Ecto neural progenitor cell (in vitro differentiated cells): ENCODE data around the gene FRMD4A.
"Not testable (repeated sequence)": the region's sequence is repeated elsewhere in the genome, so short reads cannot be mapped to it uniquely, and the experiment has no call there.

Experiments
- DNase-seq: peaks from one replicate; pipeline ENCODE4 v3.0.0-alpha.2; 2018; ENCODE audit warnings: low spot score

Gene FRMD4A

GRCh38 chr10:13851906-13852305 lies 478.8 kb downstream of the FRMD4A start:
- DNase-seq = no peak

- DNase-seq = no peak
Measured at GRCh38 chr10:13848520-13849445, 481.9 kb downstream of the FRMD4A start.

DNA sequence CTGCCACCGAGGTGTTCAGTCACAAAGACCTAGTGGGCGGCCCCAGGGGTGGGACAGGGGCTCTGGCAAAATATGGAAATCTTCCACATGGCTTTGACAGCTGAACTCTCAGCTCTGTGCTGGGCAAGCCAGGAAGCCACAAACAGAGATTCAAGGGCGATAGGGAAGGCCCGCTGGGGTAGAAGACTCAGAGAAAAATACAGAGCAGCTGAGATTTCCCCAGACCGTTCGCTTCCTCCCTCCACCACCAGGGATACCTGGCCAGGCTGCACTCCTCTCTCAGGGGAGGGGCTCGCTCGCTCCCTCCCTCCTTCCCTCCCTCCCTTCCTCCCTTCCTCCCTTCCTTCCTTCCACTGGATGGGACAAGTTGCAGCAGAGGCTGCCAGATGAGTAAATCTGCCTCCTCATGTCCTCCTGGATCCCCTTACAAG lies 483.5 kb downstream of the FRMD4A start:
- no peak for DNase-seq

DNA sequence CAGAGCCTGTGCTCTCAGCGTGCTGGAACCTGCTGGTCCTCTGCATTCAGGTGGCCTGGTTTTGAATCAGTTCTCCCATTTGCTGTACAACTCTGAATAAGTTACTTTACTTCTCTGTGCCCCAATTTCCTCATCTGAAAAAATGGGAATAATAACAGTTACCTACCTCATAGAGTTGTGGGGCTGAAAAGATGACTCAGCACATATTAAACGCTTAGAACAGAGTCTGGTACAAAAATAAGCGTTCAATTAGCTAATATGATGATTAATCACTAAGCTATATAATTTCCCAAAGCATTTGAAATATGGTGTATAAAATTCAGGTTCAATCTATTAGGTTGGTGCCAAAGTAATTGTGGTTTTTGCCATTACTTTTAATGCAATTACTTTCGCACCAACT lies 484.8 kb downstream of the FRMD4A start:
- DNase-seq = no peak

- DNase-seq = no peak
Measured at GRCh38 chr10:13844651-13845050, 486.1 kb downstream of the FRMD4A start.

DNA sequence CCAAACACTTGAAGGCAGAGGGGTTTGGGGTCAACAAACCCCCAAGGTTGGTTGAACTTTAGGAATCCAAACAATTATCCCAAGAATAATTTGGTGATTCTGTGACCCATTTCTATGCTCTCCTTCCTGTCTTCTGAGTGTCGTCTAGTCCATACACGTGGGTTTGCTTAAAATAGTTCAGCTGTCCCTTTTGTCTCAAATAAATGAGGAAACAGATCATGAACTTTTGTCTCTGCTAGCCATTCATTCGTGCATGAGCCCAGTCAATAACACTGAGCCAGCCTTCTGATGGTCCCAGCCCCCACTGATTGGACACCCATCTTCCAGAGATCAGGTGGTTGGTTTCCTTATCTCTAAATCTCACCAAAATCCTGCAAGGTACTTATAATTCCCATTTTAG lies 488.6 kb downstream of the FRMD4A start:
- no peak for DNase-seq

GRCh38 chr10:13840036-13840435 lies 490.7 kb downstream of the FRMD4A start:
- DNase-seq = no peak

DNA sequence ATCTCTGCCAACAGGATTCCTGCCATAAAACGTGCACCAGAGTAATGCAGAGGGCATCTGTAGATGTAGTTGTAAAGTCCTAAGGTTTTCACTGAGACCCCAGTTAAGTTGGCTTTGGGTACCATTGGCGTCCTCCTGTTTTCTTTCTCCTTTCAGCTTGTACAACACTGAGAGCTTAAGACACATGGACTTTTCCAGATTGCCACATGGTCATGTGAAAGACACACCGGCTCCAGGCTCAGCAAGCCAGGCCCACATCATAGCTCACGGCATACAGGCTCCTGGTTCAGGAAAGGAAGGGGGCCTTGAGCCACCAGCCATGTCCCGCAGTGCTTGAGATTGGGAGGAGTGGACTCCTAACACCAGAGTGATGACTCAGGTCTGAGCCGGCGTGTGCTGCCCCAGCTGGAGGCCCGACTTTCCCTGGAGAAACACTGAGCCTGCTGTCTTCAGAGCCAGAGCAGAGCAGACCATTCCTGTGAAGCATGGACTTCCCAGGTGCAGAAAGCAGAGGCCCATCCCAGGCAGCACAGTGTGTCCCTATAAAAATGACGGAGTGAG lies 491.2 kb downstream of the FRMD4A start:
- no peak for DNase-seq

DNA sequence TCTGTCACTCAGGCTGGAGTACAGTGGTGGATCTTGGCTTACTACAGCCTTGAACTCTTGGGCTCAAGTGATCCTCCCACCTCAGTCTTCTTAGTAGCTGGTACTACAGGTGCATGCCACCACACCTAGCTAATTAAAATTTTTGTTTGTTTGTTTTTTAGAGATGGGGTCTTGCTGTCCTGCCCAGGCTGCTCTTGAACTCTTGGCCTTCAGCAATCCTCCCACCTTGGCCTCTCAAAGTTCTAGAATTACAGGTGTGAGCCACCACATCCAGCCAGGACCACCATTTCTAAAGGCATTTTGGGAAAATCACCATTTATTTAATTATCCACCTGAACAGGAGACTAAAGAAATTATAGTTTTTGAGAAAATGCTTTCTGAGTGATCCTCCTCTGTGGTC lies 491.7 kb downstream of the FRMD4A start:
- no peak for DNase-seq

GRCh38 chr10:13837966-13838365 lies 492.8 kb downstream of the FRMD4A start:
- no peak for DNase-seq

GRCh38 chr10:13834581-13835286 lies 496.0 kb downstream of the FRMD4A start:
- DNase-seq = no peak

- no peak for DNase-seq
Measured at GRCh38 chr10:13831711-13832141, 499.0 kb downstream of the FRMD4A start.

- no peak for DNase-seq
Measured at GRCh38 chr10:13830385-13830784, 500.3 kb downstream of the FRMD4A start.

DNA sequence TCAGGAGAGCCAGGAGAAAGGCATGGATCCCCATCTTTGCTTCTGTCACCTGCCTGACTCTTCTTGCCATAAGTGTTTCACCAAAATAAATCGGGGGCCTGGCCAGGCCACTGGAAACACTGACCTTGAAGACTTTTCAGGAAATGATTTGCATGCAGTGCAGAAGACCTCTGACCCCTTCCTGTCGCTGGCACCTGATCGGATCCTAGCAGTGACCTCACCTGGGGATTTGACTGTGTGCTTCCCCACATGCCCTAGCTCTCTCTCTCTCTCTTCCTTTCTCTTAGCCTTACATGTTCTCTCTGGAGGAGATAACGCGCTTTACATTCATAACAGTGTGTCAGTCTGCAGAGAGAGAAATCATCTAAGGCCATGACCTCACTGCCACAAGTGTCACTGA lies 500.9 kb downstream of the FRMD4A start:
- no peak for DNase-seq

DNA sequence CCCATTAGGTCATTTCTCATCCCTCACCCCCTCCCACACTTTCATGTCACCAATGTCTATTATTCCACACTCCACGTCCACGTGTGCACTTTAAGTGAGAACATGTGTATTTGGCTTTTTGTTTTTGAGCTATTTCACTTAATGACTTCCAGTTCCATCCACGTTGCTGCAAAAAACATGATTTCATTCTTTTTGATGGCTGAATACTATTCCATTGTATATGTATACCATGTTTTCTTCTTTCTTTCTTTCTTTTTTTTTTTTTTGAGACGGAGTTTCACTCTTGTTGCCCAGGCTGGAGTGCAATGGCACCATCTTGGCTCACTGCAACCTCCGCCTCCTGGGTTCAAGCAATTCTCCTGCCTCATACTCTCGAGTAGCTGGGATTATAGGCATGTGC lies 502.4 kb downstream of the FRMD4A start:
- DNase-seq = not testable (repeated sequence)

- no peak for DNase-seq
Measured at GRCh38 chr10:13827076-13827797, 503.5 kb downstream of the FRMD4A start.

- DNase-seq = no peak
Measured at GRCh38 chr10:13823709-13824405, 506.9 kb downstream of the FRMD4A start.

GRCh38 chr10:13823096-13823708 lies 507.5 kb downstream of the FRMD4A start:
- no peak for DNase-seq

GRCh38 chr10:13822490-13822889 lies 508.2 kb downstream of the FRMD4A start:
- DNase-seq = no peak

DNA sequence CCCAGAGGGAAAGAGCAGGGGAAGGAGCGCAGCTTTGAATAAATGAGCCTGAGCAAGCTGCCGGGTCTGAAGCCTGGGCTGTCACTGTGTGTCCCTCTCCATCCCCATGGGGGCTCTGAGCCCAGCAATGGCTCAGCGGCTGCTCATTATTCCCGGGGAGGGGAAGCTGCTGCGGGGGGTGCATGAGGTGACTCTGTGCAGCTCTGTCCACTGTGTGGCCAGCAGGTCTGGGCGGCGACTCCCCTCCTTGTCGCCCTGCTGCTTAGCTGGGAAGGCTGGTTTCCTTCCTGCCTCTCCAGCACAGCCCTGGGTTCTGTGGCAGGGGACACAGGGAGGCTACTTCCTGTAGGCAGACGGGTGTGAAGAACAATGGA lies 509.8 kb downstream of the FRMD4A start:
- DNase-seq = no peak
